DOHH2 (cell line): ENCODE data around the gene COL18A1.
"Not testable (repeated sequence)": the region's sequence is repeated elsewhere in the genome, so short reads cannot be mapped to it uniquely, and the experiment has no call there.

ENCODE experiments used
- H3F3A ChIP-seq: fragments of 200-600 bp; sonication (generic), shearing (Covaris generic); 2 replicates; pipeline ENCODE4 v1.6.0; 2016; ENCODE audit warnings: antibody characterized with exemption, mild to moderate bottlenecking; ENCODE audit not compliant: control insufficient read depth, insufficient read depth
- H3K27ac ChIP-seq: fragments of 200-600 bp; sonication (generic); 2 replicates; pipeline ENCODE4 v1.5.1; 2014; ENCODE audit warnings: low read depth, mild to moderate bottlenecking, low read length, moderate library complexity
- H3K27me3 ChIP-seq: fragments of 200-600 bp; sonication (generic); 2 replicates; pipeline ENCODE4 v1.6.1; 2014; ENCODE audit warnings: mild to moderate bottlenecking, low read length, mixed read lengths; ENCODE audit not compliant: control insufficient read depth
- H3K36me3 ChIP-seq: fragments of 200-600 bp; sonication (generic); 2 replicates; pipeline ENCODE4 v1.6.1; 2014; ENCODE audit warnings: mild to moderate bottlenecking, low read length, moderate library complexity, mixed read lengths; ENCODE audit not compliant: control insufficient read depth
- H3K4me1 ChIP-seq: fragments of 200-600 bp; sonication (generic); 2 replicates; pipeline ENCODE4 v1.6.1; 2014; ENCODE audit warnings: mild to moderate bottlenecking, low read length, mixed read lengths; ENCODE audit not compliant: control insufficient read depth
- H3K4me2 ChIP-seq: fragments of 200-600 bp; sonication (generic); 2 replicates; pipeline ENCODE4 v1.6.0; 2014; ENCODE audit warnings: mild to moderate bottlenecking, low read length, moderate library complexity
- H3K4me3 ChIP-seq: fragments of 200-600 bp; sonication (generic); 2 replicates; pipeline ENCODE4 v1.5.1; 2014; ENCODE audit warnings: mild to moderate bottlenecking, low read length, mixed read lengths
- H3K79me2 ChIP-seq: fragments of 200-600 bp; sonication (generic); 2 replicates; pipeline ENCODE4 v1.6.1; 2014; ENCODE audit warnings: mild to moderate bottlenecking, low read length, mixed read lengths; ENCODE audit not compliant: control insufficient read depth
- H3K9me2 ChIP-seq: fragments of 200-600 bp; sonication (generic); replicated peaks from 2 replicates; pipeline ENCODE4 v1.6.1; 2014; ENCODE audit warnings: mild to moderate bottlenecking, low read length, mixed read lengths; ENCODE audit not compliant: control insufficient read depth
- H3K9me3 ChIP-seq: fragments of 200-600 bp; sonication (generic); 2 replicates; pipeline ENCODE4 v1.6.1; 2014; ENCODE audit warnings: antibody characterized with exemption, low read length, mixed read lengths; ENCODE audit not compliant: control insufficient read depth, insufficient read depth
- H4K20me1 ChIP-seq: fragments of 200-600 bp; sonication (generic); 2 replicates; pipeline ENCODE4 v1.6.0; 2014; ENCODE audit warnings: low read depth, mild to moderate bottlenecking, antibody characterized with exemption, low read length, moderate library complexity; ENCODE audit not compliant: control insufficient read depth, insufficient read depth
- CTCF ChIP-seq: fragments of 200-600 bp; sonication (generic); IDR thresholded peaks from one replicate; pipeline ENCODE4 v1.5.1; 2014; ENCODE audit warnings: antibody characterized with exemption, mild to moderate bottlenecking, low read depth, low read length; ENCODE audit not compliant: poor library complexity, severe bottlenecking
- EZH2phosphoT487 ChIP-seq: fragments of 200-600 bp; sonication (generic); IDR thresholded peaks from 2 replicates; pipeline ENCODE4 v1.6.1; 2017; ENCODE audit warnings: borderline replicate concordance, mild to moderate bottlenecking, antibody characterized with exemption, low read length, moderate library complexity, mixed read lengths

COL18A1 gene

GRCh38 chr21:45499970-45500577 is 95.1 kb downstream of the COL18A1 start:
- H3K27me3 ChIP-seq = no peaks in the 10 kb centered on the region
- no peak overlapping the region for H3K4me2 ChIP-seq
- no peak for TF ChIP-seq EZH2phosphoT487
- TF ChIP-seq CTCF = no peak
- no peaks in the 10 kb centered on the region for H3K36me3 ChIP-seq
- no peaks in the 10 kb centered on the region for H3K4me1 ChIP-seq
- no peaks in the 10 kb centered on the region for H3F3A ChIP-seq
- H3K79me2 ChIP-seq = no peaks in the 10 kb centered on the region
- H3K27ac ChIP-seq = no peak overlapping the region
- H3K9me2 ChIP-seq = no peaks in the 10 kb centered on the region
- H4K20me1 ChIP-seq = no peaks in the 10 kb centered on the region
- no peak overlapping the region for H3K4me3 ChIP-seq
- H3K9me3 ChIP-seq = no peaks in the 10 kb centered on the region; the same call in 1 of the 2 replicates

- H3K36me3 ChIP-seq, H3K4me2 ChIP-seq, H3K9me3 ChIP-seq, H3K4me3 ChIP-seq, H3F3A ChIP-seq, H3K79me2 ChIP-seq, H3K9me2 ChIP-seq, H4K20me1 ChIP-seq, H3K27me3 ChIP-seq, H3K4me1 ChIP-seq, H3K27ac ChIP-seq: not testable (repeated sequence)
Observed at GRCh38 chr21:45501081-45502005, 96.4 kb downstream of the COL18A1 start.

GRCh38 chr21:45502006-45502345 is 97.0 kb downstream of the COL18A1 start:
- H3K27ac ChIP-seq = no peak overlapping the region
- no peak overlapping the region for H3K4me3 ChIP-seq
- H3K9me3 ChIP-seq = no peaks in the 10 kb centered on the region; the same call in 1 of the 2 replicates
- no peaks in the 10 kb centered on the region for H3K4me1 ChIP-seq
- H3K27me3 ChIP-seq = no peaks in the 10 kb centered on the region
- no peaks in the 10 kb centered on the region for H3K79me2 ChIP-seq
- H3K9me2 ChIP-seq = no peaks in the 10 kb centered on the region
- no peaks in the 10 kb centered on the region for H4K20me1 ChIP-seq
- no peaks in the 10 kb centered on the region for H3F3A ChIP-seq
- no peaks in the 10 kb centered on the region for H3K36me3 ChIP-seq
- no peak overlapping the region for H3K4me2 ChIP-seq
- TF ChIP-seq EZH2phosphoT487 (no peak), CTCF (no peak)

- no peaks in the 10 kb centered on the region for H3K79me2 ChIP-seq
- no peaks in the 10 kb centered on the region for H3K36me3 ChIP-seq
- H4K20me1 ChIP-seq = no peaks in the 10 kb centered on the region
- H3F3A ChIP-seq = no peaks in the 10 kb centered on the region
- no peak for TF ChIP-seq EZH2phosphoT487
- H3K27me3 ChIP-seq = no peaks in the 10 kb centered on the region
- H3K4me3 ChIP-seq = no peak overlapping the region
- no peaks in the 10 kb centered on the region; the same call in 1 of the 2 replicates for H3K9me3 ChIP-seq
- H3K9me2 ChIP-seq = no peaks in the 10 kb centered on the region
- no peak overlapping the region for H3K27ac ChIP-seq
- no peaks in the 10 kb centered on the region for H3K4me1 ChIP-seq
- H3K4me2 ChIP-seq = no peak overlapping the region
Observed at GRCh38 chr21:45502600-45502999, 97.6 kb downstream of the COL18A1 start.

GRCh38 chr21:45503226-45503625 is 98.3 kb downstream of the COL18A1 start:
- not testable (repeated sequence) for H3K79me2 ChIP-seq, H4K20me1 ChIP-seq, H3K27me3 ChIP-seq, H3K4me1 ChIP-seq, H3K9me2 ChIP-seq, H3F3A ChIP-seq, H3K27ac ChIP-seq, H3K9me3 ChIP-seq, H3K4me2 ChIP-seq, H3K36me3 ChIP-seq, H3K4me3 ChIP-seq
